Osteocyte (in vitro differentiated cells): ENCODE results near the gene CRCP. TPM values are rescaled to one million over a fixed set of nuclear protein-coding genes. Genes with fewer than 3 reads are reported as not detected.
"Not testable (repeated sequence)": the region's sequence is repeated elsewhere in the genome, so short reads cannot be mapped to it uniquely, and the experiment has no call there.

ENCODE experiments used
- DNase-seq: peaks from one replicate; pipeline ENCODE4 v3.0.0; 2021; ENCODE audit warnings: mixed read lengths; ENCODE audit not compliant: unreplicated experiment; ENCODE audit errors: extremely low spot score
- H3K27ac Mint-ChIP-seq: one replicate; pipeline ENCODE4 v1.8.0; 2021; ENCODE audit warnings: mild to moderate bottlenecking, mixed read lengths; ENCODE audit not compliant: unreplicated experiment
- H3K27me3 Mint-ChIP-seq: one replicate; pipeline ENCODE4 v1.8.0; 2021; ENCODE audit warnings: mixed read lengths; ENCODE audit not compliant: unreplicated experiment
- H3K36me3 Mint-ChIP-seq: one replicate; pipeline ENCODE4 v1.8.0; 2021; ENCODE audit warnings: mixed read lengths; ENCODE audit not compliant: unreplicated experiment
- H3K4me1 Mint-ChIP-seq: one replicate; pipeline ENCODE4 v1.8.0; 2021; ENCODE audit warnings: mixed read lengths; ENCODE audit not compliant: unreplicated experiment
- H3K4me3 Mint-ChIP-seq: one replicate; pipeline ENCODE4 v1.8.0; 2021; ENCODE audit warnings: mild to moderate bottlenecking, moderate library complexity, mixed read lengths; ENCODE audit not compliant: unreplicated experiment
- H3K9me3 Mint-ChIP-seq: one replicate; pipeline ENCODE4 v1.8.0; 2021; ENCODE audit warnings: mixed read lengths; ENCODE audit not compliant: unreplicated experiment
- CTCF ChIP-seq: fragments of 200-600 bp; sonication (generic); IDR thresholded peaks from 2 replicates; pipeline ENCODE4 v1.5.0; 2021; ENCODE audit warnings: antibody characterized with exemption, mild to moderate bottlenecking, moderate library complexity
- total RNA-seq: library from RNA; stranded (reverse); gene quantifications from 2 replicates; pipeline ENCODE4 v1.2.1, GENCODE V29; 2021

Gene CRCP
- total RNA-seq, 1 donor from 2014 or later: 26.5 TPM

- Mint-ChIP-seq H3K9me3 (no peaks in the 10 kb centered on the region), H3K27me3 (no peaks in the 10 kb centered on the region), H3K4me1 (peaks cover 4% of the 10 kb centered on the region), H3K4me3 (no peak overlapping the region), H3K36me3 (no peaks in the 10 kb centered on the region), H3K27ac (no peak overlapping the region)
- no peak for DNase-seq
- no peak for TF ChIP-seq CTCF
Observed at GRCh38 chr7:66170309-66171231, 55.9 kb downstream of the CRCP start.

GRCh38 chr7:66172536-66173401 is 58.1 kb downstream of the CRCP start:
- H3K27me3 Mint-ChIP-seq, H3K9me3 Mint-ChIP-seq, DNase-seq: not testable (repeated sequence)

GRCh38 chr7:66173856-66174255 is 59.2 kb downstream of the CRCP start:
- no peak for DNase-seq
- TF ChIP-seq CTCF: no peak
- Mint-ChIP-seq H3K4me1 (no peaks in the 10 kb centered on the region), H3K9me3 (no peaks in the 10 kb centered on the region), H3K4me3 (no peak overlapping the region), H3K27ac (no peak overlapping the region), H3K27me3 (no peaks in the 10 kb centered on the region), H3K36me3 (no peaks in the 10 kb centered on the region)

More at GRCh38 chr7:66172536-66173401, 58.1 kb downstream of the CRCP start:
- not testable (repeated sequence) for H3K4me3 Mint-ChIP-seq, H3K4me1 Mint-ChIP-seq, H3K36me3 Mint-ChIP-seq, H3K27ac Mint-ChIP-seq

- H3K9me3 Mint-ChIP-seq, H3K27ac Mint-ChIP-seq, H3K4me3 Mint-ChIP-seq, H3K4me1 Mint-ChIP-seq, DNase-seq, H3K36me3 Mint-ChIP-seq, H3K27me3 Mint-ChIP-seq: not testable (repeated sequence)
Observed at GRCh38 chr7:66175006-66175405, 60.4 kb downstream of the CRCP start.

GRCh38 chr7:66176914-66177313 is 62.3 kb downstream of the CRCP start:
- Mint-ChIP-seq H3K9me3 (no peaks in the 10 kb centered on the region), H3K4me3 (no peak overlapping the region), H3K27me3 (no peaks in the 10 kb centered on the region), H3K4me1 (no peaks in the 10 kb centered on the region), H3K27ac (no peak overlapping the region), H3K36me3 (no peaks in the 10 kb centered on the region)
- no peak for TF ChIP-seq CTCF
- no peak for DNase-seq

GRCh38 chr7:66178258-66178657 is 63.6 kb downstream of the CRCP start:
- H3K27ac Mint-ChIP-seq: no peak overlapping the region
- H3K9me3 Mint-ChIP-seq: no peaks in the 10 kb centered on the region
- H3K36me3 Mint-ChIP-seq: no peaks in the 10 kb centered on the region
- no peak overlapping the region for H3K4me3 Mint-ChIP-seq
- DNase-seq: no peak
- H3K4me1 Mint-ChIP-seq: no peaks in the 10 kb centered on the region
- no peaks in the 10 kb centered on the region for H3K27me3 Mint-ChIP-seq
- TF ChIP-seq CTCF: no peak
